VCaP (cell line): Measurements from ENCODE around the gene CPNE4.

Source experiments
- H3K27ac ChIP-seq: fragments of 450-650 bp; 2 replicates; pipeline ENCODE4 v1.5.1; 2017
- TF ChIP-seq, protein P1 (sequence below): fragments of 450-650 bp; conservative IDR thresholded peaks from 2 replicates; pipeline ENCODE4 v1.5.1; 2017; ENCODE audit warnings: mild to moderate bottlenecking, moderate library complexity

CPNE4 gene

DNA sequence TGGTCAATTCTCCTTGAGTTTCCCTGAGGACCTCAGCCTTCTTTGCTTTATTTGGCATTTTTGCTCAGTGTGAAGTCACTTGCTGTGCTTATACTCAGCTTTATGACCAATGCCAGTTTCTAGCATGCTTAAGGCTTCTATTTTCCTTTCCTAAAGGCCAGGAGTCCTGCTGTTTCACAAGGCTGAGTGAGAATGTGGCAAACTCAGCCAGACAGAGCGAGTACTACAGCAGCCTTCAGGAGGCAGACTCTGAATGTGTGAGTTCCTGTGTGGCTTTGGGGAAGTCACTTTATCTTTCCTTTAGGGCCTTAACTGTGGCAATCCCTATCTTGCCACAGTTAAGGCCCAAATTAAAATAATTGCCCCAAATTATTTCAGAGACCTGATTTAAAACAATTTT lies 318.8 kb downstream of the CPNE4 start:
- TF ChIP-seq, protein P1, sequence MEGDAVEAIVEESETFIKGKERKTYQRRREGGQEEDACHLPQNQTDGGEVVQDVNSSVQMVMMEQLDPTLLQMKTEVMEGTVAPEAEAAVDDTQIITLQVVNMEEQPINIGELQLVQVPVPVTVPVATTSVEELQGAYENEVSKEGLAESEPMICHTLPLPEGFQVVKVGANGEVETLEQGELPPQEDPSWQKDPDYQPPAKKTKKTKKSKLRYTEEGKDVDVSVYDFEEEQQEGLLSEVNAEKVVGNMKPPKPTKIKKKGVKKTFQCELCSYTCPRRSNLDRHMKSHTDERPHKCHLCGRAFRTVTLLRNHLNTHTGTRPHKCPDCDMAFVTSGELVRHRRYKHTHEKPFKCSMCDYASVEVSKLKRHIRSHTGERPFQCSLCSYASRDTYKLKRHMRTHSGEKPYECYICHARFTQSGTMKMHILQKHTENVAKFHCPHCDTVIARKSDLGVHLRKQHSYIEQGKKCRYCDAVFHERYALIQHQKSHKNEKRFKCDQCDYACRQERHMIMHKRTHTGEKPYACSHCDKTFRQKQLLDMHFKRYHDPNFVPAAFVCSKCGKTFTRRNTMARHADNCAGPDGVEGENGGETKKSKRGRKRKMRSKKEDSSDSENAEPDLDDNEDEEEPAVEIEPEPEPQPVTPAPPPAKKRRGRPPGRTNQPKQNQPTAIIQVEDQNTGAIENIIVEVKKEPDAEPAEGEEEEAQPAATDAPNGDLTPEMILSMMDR: no peak
- no peak overlapping the region for H3K27ac ChIP-seq

DNA sequence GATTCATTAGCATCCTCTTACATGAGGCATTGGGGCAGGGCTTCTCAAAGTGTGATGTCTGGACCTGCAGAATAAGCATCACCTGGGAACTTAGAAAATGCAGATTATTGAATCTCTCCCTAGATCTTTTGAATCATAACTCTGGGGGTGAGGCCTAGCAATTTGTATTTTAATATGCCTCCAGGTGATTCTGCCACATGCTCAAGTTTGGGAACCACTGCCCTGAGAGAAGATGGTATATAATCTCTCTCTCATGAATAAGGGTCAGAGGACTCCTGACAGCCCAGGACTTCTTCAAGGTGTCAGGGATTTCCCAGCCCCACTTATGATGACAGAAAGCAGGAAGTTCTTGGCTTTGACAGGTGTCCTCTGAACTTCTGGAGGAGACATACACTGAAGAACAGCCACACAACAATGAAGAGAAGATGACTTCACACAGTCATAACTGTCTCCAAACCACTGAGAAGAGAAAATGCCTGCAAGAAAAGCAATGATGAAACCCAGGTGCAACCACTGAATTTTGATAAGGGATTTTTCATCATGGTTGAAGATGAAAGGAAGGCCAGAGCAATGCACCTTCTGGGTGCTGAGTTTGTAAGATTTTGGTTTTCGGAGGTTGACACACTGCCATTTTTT lies 320.1 kb downstream of the CPNE4 start:
- TF ChIP-seq, protein P1: no peak
- H3K27ac ChIP-seq: no peak overlapping the region

DNA sequence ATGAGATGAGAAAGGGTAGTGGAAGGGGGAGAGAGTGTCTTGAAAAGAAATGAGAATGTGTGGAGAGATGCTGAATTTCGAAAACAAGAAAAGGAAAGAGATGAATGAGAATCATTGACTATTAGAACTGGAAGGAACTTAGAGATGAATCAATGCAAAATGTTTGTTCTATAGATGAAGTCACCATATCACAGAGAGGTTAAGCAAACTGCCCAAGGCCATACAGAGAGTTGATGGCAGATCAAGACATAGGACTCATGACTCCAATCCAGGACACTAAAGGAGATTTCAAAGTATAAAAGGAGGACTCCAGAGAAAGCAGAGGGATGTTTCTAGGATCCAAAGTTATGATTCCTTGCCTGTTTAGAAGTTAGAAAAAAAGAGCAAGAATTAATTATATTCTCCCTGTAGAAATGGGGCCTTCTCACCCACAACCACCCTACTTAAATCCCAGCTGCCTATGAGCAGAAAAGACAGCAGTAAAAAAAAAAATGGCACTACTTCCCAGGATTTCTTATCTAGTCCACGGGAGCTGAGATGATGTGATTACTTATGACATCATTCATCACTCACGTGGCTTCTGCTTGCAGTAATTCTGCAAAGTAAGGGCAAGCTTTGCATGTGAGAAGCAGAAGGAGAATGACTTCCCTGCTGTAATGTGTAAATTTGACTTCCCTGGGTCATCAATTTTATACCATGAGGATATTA lies 321.2 kb downstream of the CPNE4 start:
- H3K27ac ChIP-seq: no peak overlapping the region
- TF ChIP-seq, protein P1: no peak

DNA sequence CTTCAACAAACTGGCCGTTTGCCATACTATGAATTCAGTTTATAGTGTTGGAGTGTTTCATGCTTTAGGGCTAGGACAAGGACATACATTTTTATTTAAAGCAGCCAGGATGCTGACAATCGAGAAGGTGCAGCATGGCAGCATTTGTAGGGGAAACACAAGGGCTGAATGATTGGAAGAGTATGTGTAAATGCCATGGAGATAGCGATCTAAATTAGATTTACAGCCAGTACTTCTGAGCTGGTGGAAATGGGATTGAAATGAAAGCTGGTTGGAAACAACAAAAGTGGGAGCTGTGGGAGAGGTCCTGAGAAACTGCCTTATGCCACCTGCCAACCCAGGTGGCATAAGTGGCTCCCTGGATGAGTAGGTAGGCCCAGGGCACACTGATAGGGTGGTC lies 322.2 kb downstream of the CPNE4 start:
- H3K27ac ChIP-seq: no peak overlapping the region
- TF ChIP-seq, protein P1: no peak

DNA sequence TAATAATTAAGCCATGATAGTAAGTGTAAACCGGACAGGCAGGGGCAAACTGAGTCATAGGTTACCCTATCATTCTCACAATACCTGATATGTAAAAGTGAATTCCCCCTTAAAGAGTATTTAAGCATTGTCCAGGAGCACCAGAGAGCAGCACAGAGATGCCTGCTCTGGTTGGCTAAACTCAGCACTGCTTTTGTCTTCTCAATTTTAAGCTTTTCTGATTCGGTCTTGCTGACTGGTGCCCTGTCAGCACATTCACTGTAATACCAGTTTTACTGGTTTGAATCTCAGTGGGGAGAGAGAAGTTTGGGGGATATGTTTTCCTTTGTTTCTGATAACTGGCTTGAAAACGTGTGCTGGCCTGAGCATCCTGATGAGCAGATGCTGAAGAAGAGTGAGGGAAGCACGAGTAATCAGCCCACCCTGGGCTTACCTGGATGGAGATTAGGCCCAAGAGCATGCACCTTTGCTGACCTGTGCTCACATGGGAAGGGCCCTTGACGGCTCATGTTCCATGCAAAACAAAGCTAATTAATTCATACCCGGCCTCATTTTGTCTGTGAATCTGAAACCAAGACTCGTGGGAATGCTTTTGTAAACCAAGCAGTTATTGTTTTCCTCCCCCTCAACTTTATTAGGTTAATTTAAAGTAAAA lies 323.6 kb downstream of the CPNE4 start:
- peak overlapping the region; percentile 15; the same call in 1 of the 2 replicates for H3K27ac ChIP-seq

DNA sequence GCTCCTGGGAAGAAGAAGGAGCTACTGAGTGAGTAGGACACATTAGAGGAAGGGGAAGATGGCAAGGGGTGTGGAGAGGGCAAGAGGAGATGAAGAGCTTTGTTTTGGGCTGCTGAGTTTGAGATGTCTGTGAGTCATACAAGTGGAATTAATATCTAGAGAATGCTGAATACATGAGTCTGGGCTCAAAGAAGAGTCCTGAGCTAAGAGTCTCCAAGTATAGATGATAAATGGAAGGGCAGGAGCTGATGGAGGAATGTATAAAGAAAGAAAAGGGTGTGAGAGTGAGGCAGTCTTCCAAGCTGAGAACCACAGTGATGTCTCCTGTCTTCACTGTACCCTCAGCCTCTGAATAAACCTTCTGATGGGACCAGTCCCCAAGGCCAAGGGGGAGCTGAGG lies 326.6 kb downstream of the CPNE4 start:
- TF ChIP-seq, protein P1: no peak

More for the DNA sequence above, 323.6 kb downstream of the CPNE4 start:
- TF ChIP-seq, protein P1: no peak

DNA sequence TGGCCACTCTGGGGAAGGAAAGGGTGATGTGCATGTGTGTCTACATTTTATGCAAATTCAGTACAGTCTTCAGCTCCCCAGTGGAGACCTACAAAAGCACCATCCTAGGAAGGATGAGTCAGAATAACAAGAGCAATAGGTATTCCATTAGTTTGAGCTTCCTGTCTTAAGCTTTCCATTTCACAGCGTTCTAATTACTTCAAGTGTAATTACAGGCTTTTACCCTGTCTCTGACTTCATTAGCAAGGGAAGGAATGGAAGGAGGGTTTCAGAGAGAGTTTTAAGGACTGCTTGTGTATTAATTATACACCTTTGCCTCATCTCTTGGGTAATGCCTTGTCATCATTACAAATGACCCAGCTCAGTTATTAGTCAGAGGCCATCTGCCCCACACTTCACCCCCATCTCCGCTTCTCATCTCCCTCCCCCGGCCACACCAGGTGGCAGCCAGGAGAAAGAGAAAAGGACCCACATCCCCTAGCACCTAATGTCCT lies 329.2 kb downstream of the CPNE4 start:
- H3K27ac ChIP-seq: no peak overlapping the region
- TF ChIP-seq, protein P1: no peak

More for the DNA sequence above, 326.6 kb downstream of the CPNE4 start:
- H3K27ac ChIP-seq: no peak overlapping the region
